DLD1 (cell line): ENCODE results near the gene RIN3.
"Not testable (repeated sequence)": the region's sequence is repeated elsewhere in the genome, so short reads cannot be mapped to it uniquely, and the experiment has no call there.

Source experiments
- in situ Hi-C: cut with HindIII; loops from 2 replicates; pipeline ENCODE4 v1.10.0; 2017; ENCODE audit warnings: low sequenced_read_pairs

Gene RIN3

DNA sequence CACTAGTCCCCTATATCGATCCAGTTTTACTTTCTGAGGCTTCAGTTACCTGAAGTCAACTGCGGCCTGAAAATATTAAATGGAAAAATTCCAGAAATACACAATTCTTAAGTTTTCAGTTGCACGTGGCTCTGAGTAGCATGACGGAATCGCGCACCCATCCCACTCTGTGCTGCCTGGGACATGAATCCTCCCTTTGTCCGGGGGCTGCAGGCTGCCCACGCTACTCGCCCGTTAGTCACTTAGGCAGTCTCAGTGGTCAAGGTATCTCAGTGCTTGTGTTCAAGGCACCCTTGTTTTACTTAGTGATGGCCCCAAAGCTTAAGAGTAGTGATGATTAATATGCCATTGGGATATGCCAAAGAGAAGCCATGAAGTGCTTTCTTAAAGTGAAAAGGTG is 188.2 kb downstream of the RIN3 start:
- in situ Hi-C loops: no loop called here

DNA sequence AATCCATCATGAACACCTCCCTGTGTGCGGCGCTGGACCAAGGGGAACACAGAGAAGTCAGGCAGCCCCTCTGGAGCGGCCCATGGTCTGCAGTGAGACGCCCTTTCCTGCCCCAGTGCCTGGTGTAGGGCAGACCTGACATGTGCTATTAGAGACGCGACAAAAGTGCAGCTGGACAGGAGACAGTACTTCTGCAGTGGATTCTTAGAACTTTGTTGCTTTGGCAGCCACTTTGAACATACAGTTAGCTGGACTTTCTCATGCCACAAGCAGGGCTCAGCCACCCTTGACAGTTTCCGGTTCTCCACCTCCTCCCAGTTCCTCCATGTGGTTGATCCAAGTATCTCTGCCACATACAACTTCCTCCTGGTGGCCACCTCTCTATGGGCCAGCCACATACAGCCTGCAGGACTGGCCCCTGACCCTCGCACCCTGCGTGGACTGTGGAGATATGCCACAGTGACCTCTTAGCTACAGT is 188.9 kb downstream of the RIN3 start:
- in situ Hi-C loops: no loop called here

DNA sequence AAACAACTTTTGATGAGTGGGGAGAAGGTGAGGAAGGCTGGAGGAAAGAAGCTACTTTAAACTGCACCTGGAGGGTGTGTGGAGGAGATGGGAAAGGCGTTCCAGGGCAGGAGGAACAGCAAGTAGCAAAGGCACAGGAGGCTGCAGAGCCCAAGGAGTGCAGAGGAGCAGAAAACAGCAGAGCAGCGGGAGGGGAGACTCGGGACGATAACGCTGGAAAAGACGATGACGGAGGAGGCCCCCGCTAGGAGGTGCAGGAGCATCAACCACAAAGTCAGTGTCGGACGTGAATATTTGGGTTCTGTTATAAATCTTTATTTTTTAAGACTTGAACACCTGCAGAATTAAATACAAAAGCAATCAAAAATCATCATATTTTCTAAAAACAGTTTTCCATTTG is 189.9 kb downstream of the RIN3 start:
- in situ Hi-C loops: no loop called here

DNA sequence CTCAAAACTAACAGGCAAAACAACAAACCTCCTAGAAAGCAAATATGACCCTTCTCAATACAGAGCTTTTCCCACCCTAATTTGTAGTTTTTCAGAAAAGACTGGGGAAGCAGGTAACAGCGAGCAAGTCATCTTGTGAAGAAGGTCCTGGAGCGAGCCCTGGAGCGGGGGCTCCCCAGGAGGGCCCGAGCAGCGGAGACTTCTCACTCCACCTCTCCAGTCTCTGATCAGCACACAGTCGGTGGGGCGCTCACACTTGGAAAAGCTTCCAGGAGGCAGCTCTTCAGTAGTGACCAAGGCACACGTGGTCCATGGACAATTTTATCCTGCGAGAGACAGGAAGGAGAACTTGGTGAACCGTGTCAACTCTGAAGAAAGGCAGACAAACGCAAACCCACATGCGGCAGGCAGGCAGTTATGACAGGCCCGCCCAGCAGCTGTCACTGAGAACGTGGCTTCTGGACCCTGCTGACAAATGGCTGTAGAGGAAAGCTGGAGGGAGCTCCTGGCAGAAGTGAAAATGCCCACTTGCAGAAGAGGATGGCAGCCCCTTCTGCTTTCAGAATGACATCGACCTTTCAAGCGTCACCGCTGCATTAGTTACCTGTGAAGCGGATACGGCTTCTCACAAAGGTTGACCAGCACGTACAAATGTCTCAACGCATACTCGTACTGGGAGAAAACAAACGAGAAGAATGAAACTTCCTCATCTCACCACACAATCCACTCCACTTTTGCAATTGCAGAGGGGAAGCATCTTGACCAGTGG is 190.6 kb downstream of the RIN3 start:
- in situ Hi-C loops: no loop called here

DNA sequence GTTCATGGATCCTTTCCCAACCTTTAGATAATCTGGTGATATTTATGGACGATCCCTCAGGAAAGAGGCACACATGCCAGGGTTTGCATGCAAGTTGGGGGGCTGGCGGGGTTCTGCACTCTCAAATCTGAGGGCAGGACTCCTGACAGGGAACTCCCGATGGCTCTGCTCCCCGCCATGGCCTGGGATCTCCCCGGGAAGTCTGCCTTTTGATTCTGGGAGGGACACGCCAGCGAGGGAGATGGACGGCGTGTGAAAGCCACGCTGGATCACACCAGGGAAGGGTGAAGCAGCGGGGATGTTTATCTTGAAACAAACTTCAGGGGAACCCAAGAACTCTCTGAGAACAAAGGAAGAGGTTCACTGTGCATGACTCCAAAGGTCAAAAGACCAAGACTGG is 191.2 kb downstream of the RIN3 start:
- in situ Hi-C loops: no loop called here

DNA sequence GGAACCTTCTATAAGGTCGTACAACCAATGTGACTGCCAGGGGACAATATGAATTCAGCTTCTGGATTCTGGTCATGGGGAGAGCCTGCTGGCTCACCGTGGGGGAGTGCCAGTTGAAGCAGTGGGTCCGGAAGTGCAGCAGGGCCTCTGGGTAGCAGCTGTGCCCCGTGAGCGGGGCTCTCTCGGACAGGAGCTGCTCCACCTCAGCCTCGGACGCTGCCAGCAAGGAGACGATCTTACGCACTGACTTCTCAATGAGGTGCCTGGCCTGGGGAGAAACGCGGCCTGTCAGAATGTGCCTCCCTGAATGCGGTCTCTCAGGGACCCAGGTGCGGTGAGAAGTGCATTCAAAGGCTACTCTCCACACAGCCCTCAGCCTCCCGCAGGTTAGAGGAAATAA is 192.8 kb downstream of the RIN3 start:
- in situ Hi-C loops: no loop called here

DNA sequence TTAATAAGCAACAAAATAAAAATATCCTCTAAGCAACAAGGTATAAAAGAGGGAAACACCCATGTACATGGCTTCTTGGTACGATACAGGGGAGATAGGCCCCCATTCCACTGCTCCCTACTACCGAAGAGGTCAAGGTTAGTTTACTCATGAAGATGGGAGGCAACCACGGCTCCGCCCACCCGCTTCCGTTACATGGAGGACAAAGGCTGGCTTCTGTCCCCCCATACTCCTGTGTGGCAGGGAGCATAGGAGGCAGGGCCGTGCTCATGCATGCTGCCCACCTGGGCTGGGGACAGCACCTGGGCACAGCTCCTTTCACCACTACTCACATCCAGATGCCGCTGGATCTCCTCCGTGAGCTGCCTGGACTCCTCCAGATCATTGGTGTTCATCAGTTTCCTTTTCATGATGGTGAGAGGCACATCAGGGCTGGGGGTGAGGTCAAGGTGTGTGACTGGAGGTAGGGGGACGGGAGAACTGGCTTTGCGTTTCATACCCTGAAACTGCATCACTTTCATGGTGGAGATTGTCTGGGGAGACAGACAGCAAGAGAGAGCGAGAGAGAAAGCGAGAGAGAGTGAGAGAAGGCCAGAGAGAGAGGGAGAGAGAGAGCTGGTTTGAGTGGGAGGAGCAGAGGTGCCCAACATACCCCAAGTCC is 195.9 kb downstream of the RIN3 start:
- in situ Hi-C loops: no loop called here

DNA sequence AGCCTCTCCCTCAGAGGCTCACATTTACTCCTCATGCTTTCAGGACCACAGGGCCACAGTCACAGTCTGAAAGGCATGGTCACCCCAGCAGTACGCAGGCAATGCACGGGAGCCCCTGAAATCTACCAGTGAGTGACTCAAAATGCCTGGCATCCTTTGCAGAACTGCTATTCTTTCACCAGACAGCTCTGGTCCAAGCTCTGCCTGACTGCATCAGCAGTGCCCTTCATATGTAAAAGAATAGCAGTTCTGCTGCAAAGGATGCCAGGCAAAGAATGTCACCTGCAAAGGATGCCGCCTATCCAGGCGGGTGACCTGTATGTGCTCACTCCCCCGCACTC is 196.4 kb downstream of the RIN3 start:
- in situ Hi-C loops: no loop called here

DNA sequence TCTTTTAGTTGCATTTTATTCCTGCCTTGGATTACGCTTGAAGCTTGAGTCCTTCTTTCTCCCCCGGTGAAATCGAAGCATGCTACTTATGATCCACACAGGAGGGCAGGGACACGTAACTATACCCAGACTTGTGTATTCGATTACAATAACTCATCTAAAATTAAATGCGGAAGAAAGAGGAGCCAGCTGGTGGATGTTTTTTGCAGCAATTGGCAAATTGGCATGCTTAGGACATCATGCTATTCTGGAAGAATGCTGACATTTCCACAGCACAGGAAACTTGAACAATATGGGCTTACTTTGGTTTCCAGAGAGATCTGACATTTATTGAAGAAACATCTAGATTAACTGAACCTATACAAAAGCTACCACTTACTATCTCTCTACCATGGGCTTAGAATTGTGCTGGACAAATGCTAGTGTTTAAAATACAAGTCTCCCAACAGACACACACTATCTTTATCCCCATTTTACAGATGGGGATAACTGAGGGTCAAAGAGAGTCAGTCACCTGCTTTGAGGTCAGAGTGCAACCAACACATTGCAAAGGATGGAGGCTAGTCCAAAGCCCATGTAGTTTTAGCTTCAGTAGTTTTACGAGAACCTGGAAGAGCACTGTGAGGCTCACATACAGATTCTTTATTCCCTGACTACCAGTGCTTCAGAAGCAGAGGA is 198.5 kb downstream of the RIN3 start:
- in situ Hi-C loops: no loop called here

DNA sequence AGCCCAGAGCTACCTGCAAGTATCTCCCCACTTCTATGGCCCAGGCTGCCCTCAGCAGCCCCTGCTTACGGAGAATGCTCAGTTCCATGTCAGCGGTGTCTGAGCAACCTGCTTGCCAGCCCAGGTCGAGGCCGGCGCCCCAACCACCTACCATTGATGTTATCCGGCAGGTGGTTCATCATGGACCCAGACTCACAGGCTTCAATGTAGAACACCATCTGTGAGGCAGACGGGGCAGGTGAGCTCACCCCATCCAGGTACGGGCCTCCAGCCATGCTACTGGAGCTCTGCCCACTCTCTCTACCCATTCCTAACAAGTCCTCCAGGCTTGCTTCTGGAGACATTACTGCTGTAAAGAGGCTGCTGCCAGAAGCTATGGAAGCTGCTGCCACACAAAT is 199.1 kb downstream of the RIN3 start:
- in situ Hi-C loops: no loop called here

DNA sequence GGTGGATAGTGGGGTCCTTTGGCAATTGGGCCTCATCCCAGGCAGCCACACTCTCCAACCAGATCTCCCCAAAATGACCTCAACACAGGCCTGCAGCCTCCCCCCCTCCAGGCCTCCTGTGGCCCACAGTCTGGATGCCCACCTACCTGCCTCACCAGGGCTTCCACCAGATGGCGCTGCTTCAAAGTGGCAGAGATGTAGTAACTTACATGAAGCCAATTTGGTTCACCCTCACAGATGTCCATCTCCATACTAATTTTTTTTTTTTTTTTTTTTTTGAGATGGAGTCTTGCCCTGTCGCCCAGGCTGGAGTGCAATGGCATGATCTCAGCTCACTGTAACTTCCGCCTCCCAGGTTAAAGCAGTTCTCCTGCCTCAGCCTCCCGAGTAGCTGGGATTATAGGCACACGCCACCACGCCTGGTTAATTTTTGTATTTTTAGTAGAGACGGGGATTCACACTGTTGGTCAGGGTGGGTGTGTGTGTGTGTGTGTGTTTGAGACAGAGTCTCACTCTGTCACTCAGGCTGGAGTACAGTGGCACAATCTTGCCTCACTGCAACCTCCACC is 201.2 kb downstream of the RIN3 start:
- in situ Hi-C loops: not testable (repeated sequence)

DNA sequence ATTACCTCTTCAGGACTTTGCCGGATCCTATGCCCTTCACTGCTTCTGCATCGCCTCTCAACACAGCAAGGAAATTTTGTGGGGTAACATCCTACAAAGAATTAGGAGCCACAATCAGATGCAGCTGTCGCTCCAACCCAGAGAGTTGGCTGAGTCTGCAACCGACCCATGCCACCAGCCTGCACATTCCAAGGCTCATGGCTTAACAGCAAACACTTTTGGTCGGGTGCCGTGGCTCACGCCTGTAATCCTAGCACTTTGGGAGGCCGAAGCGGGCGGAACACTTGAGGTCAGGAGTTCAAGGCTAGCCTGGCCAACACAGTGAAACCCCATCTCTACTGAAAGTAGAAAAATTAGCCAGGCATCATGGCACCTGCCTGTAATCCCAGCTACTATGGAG is 202.6 kb downstream of the RIN3 start:
- in situ Hi-C loops: no loop called here

DNA sequence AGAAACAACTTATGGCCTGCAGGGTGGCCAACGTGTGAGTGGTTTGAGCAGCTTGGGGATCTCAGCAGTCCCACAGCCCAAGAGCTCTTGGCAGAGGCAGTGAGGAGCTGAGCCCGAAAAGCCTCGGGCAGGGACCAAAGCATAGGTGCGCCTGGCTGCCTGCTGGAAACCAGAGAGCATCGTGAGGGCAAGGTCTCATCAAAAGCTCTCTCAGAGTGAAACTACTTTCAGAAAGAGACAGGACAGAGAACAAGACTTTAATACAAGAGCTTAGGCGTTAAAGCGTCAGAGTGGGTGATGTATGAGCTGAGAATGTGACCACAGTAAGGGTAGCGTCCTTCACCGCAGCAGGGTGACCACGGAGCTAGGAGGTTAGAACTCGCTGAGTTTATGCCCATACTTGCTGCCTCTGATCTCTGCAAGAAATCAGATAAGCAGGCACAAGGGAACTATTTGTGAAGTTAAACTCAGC is 204.0 kb downstream of the RIN3 start:
- in situ Hi-C loops: no loop called here

DNA sequence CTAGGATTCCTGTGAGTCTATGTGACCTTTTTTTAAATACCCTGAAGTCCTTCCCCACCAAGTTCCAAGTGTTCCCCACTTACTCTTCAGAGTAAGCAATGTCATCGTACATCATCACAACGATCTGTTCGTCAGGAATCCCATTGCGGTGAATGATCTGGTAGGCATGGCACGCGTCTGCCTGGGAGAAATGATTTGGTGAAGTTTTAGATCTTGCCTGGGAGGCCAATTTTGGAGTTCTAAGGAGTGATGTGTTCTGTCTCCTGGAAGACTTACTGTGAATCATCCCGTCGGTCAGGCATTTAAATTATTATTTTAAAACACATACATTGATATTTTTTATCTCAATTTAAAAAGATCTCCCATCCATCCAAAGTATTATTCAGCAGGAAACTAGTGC is 205.1 kb downstream of the RIN3 start:
- in situ Hi-C loops: no loop called here

DNA sequence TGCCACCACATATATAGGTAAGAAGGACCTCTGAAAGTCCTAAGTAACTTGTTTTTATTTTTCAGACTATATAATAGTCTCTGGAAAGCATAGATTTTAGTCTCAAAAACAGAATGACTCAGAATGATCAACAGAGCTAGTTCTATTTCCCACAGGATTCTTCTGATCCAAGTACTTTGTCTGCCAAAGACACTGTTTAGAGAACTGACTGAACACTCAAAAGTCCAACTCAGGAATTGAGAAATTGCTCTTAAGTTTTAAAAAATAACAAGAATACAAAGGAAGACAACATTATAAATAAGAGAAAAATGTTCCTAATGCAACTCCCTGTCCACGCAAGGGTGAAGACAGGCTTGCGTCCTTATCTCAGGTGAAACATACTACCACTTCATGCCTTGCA is 205.8 kb downstream of the RIN3 start:
- in situ Hi-C loops: no loop called here

DNA sequence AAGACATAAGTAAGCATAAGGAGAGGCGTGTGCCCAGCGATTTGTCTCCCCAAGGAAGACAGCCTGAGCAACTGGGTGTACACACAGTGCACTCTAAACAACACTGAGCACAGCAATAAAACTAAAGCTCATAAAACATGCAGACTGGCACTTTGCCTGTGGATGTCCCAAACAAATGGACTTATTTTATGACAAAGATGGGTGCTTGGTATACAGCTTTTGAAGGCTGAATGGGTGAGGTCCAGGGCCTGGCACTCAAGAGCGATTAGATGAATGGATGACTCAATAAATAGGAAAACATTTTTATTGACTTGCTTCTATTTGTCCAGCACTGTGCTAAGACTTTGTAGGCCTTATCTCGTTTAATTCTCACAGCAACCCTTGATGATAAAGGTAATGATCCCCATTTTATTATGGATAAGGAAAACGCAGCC is 206.3 kb downstream of the RIN3 start:
- in situ Hi-C loops: no loop called here

DNA sequence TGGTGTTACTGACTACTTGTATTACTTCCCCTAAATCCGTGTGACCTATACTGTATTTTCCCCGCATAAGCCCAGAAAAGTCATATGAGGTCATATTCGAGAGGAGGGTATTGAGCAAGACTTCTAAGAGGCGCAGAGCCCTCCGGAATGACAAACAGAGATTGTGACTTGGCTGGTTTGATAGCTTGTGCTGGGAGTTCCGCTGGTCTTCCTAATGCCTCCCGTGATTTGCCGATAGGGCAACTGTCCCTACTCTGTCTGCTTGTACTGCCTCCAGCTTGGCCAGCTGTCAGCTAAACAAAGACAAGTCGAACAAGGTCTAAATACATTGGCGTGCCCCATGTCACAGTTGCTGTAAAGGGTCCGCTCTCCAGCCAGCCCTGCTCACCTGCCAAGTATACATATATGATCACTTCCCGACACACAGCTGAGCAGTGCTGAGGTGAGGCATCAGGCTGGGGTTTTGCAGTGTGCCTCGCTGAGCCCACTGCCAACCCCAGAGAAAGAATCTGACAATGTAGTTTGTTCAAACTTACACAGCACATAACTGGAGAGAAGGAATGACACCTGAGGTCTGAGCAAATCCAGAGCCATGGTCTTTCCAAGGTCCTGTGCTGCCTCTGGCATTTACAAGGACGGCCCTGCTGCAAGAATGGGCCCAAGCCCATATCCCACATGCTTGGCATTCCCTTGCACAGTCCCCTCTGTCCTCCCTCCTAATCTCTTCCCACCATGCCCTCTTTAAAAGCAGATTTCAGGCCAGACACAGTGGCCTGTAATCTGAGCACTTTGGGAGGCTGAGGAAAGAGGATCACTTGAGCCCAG is 211.1 kb downstream of the RIN3 start:
- in situ Hi-C loops: no loop called here

DNA sequence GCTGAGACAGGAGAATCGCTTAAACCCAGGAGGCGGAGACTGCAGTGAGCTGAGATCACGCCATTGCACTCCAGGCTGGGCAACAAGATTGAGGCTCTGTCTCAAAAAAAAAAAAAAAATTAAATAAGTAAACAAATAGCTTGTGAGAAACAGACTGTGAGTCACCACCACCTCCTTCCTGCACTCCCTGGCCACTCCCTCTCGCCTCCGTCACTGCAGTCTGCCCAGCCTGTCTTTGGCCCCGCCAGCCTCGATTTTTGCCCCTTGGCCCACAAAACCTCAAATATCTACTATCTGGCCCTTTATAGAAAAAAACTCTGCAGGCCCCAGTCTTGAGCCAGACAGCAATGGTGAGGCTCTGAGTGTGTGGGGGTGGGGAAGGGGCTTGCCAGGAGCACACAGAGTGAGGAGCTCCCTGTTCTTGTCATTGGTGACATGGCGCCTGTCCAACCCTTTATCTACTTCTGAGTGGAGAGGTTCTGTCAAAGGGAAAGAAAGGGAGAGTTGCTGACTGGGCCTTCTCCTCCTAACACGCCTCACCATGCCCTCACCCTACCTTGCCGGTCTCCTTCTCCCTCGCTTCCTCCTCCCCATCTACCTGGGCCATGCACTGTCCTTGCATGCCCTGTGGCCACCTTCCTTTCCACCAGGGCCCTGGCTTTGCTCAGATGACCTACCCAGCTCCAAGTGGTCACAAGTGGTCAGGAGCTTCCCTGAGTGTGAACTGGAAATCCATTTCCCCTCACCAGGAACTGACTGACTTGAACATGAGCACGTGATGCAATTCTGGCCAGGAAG is 212.8 kb downstream of the RIN3 start:
- in situ Hi-C loops: no loop called here

DNA sequence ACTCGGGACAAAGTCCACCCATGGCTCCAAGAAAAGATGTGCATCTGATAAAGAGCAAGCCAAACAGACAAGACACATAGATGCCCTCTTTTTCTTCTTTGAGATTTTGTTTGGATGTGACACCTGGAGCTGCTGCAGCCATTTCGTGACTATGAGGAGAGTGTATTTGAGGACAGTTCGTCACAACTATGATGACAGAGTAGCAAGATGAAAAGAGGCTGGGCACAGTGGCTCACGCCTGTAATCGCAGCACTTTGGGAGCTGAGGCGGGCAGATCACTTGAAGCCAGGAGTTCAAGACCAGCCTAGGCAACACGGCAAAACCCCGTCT is 213.3 kb downstream of the RIN3 start:
- in situ Hi-C loops: no loop called here

DNA sequence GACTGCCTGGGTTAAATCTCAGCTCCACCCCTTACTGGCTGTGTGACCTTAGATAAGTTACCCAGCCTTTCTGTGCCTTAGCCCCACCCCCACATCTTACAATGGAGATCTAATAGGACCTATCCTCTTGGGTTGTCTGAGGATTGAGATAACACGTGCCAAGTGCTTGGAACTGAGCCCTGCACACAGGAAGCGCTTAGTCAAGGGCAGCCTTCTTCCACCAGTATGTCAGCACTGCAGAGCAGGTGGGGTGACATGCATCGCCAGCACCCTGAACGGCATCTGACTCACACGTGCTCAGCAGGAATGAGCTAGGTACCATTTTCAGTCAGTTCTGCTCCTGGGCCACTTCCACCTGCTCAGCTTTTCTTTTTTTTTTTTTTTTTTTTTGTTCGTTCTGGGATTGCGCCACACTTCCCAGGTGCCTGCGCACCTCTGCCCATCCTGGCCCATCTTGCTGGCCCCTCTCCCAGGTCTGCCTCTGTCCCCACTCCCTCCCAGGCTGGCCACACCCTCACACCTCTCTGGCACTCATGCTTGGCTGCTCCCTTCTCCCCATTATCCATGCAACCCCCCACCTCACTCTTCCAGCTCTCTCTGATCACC is 215.3 kb downstream of the RIN3 start:
- in situ Hi-C loops: no loop called here
